ENCODE measurements around the gene GALM. TPM values are rescaled to one million over a fixed set of nuclear protein-coding genes. Genes with fewer than 3 reads are reported as not detected.
A peak's percentile ranks its signal among the peaks of the same experiment; 100 is the strongest.

The GALM gene
- total RNA-seq, 1 donor from 2014 or later = 1.0 TPM

DNA sequence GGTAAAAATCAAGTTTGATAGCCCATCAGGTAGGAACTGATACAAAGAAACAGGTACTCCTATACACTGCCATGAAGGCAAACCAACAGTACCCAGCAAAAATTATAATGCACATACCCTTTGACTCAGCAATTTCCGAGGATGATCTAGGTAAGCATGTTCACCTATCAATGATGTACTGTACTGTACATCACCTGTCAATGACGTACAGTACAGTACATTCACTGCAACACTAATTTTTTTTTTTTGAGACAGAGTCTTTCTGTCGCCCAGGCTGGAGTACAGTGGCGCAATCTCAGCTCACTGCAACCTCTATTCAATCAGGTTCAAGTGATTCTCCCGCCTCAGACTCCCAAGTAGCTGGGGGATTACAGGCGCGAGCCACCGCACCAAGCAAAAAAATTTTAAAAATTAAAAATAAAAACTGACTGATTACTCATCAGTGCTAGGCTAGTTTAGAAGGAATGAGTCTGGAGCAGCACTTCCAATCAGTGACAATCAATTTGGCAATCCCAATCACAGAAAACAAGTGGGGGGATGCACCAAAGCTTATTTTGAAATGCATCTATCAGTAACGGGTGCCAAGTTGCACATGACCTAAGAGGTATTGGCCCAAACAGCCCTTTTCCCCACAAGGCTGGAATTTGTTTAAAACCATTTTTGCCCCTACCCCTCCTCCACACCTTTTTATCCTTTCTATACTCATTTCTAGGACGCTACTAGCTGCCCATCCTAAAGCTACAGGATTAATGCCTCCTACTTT, 77.1 kb downstream of the GALM start:
- peaks cover 6% of the 10 kb centered on the region for H3K4me1 Mint-ChIP-seq (ENCODE audit: low read depth, unreplicated experiment)
- H3K4me3 Mint-ChIP-seq (ENCODE audit: unreplicated experiment) = no peak overlapping the region
- DNase-seq = no peak
- H3K9me3 Mint-ChIP-seq (ENCODE audit: unreplicated experiment) = peaks cover 2% of the 10 kb centered on the region
- no peaks in the 10 kb centered on the region for H3K36me3 Mint-ChIP-seq (ENCODE audit: unreplicated experiment)
- no peaks in the 10 kb centered on the region for H3K27me3 Mint-ChIP-seq (ENCODE audit: unreplicated experiment)
- no peak overlapping the region for H3K27ac Mint-ChIP-seq (ENCODE audit: unreplicated experiment)
- no peak for TF ChIP-seq CTCF (IDR thresholded peaks at IDR 0.05; ENCODE audit: partially characterized antibody, unreplicated experiment)

DNA sequence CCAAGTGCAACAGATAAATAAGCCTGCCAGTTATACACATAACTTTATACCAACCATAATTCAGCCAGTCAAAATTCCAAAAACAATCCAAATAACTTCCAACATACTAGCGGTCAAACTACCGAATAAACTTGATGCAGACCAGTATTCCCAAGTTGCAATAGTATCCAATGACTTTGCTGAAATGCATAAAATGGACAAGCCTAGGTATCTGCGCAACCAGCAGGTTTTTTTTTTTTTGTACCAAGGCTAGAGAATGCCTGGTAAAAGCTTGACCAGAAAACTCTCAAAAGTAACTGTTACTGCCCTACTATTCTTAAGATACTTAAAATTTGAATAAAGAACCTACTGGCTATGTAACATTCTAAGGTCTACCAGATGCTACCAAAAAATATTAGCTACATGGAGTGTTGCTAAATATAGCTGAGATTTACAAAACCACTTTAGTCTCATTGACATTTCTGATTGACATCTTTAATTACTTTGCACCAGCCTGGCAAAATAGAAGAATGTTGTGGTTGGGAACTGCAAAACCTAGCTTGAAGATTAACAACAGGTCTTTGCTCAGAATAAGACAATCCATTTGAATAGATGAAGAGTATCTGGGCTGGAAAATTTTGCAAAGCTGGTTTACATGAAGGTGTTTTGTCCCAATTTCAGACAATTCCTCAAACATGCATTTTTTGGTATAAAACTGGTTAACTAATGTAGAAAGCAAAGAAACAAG, 77.9 kb downstream of the GALM start:
- DNase-seq = no peak
- TF ChIP-seq CTCF (IDR thresholded peaks at IDR 0.05; ENCODE audit: partially characterized antibody, unreplicated experiment) = no peak
- Mint-ChIP-seq H3K4me3 (ENCODE audit: unreplicated experiment) (no peak overlapping the region), H3K9me3 (ENCODE audit: unreplicated experiment) (peaks cover 2% of the 10 kb centered on the region), H3K27me3 (ENCODE audit: unreplicated experiment) (no peaks in the 10 kb centered on the region), H3K27ac (ENCODE audit: unreplicated experiment) (no peak overlapping the region), H3K36me3 (ENCODE audit: unreplicated experiment) (no peaks in the 10 kb centered on the region), H3K4me1 (ENCODE audit: low read depth, unreplicated experiment) (peaks cover 7% of the 10 kb centered on the region)

DNA sequence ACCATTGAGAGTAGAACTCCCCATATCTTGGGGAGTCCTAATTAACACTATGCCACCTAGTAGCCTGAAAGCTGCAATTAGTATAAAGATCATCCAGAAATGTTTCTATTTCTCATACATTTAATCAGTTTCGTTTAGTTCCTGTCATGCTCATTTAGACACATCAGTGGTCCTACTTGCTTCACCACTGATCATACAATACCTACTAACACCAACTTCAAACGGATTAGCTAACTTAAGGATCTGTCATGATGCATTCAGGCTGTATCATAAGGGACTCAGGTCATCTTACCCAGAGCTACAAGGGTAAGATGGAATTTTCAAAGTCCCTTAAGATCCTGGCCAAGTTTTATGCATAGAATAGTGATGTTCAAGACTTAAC, 78.5 kb downstream of the GALM start:
- TF ChIP-seq CTCF (IDR thresholded peaks at IDR 0.05; ENCODE audit: partially characterized antibody, unreplicated experiment) = no peak
- H3K27me3 Mint-ChIP-seq (ENCODE audit: unreplicated experiment) = no peaks in the 10 kb centered on the region
- H3K4me1 Mint-ChIP-seq (ENCODE audit: low read depth, unreplicated experiment) = peaks cover 7% of the 10 kb centered on the region
- no peaks in the 10 kb centered on the region for H3K36me3 Mint-ChIP-seq (ENCODE audit: unreplicated experiment)
- H3K4me3 Mint-ChIP-seq (ENCODE audit: unreplicated experiment) = no peak overlapping the region
- DNase-seq = no peak
- peaks cover 2% of the 10 kb centered on the region for H3K9me3 Mint-ChIP-seq (ENCODE audit: unreplicated experiment)
- H3K27ac Mint-ChIP-seq (ENCODE audit: unreplicated experiment) = no peak overlapping the region

DNA sequence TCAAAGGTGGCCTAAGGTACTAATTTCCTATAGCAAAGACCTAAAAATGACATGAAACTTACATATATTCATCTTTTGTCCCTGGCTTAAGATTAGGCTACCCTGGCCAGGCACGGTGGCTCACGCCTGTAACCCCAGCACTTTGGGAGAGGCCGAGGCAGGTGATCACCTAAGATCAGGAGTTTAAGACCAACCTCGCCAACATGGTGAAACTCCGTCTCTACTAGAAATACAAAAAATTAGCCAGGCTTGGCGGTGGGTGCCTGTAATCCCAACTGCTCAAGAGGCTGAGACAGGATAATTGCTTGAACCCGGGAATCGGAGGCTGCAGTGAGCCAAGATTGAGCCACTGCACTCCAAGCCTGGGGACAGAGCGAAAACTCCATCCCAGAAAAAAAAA, 79.4 kb downstream of the GALM start:
- peaks cover 9% of the 10 kb centered on the region for H3K4me1 Mint-ChIP-seq (ENCODE audit: low read depth, unreplicated experiment)
- TF ChIP-seq CTCF (IDR thresholded peaks at IDR 0.05; ENCODE audit: partially characterized antibody, unreplicated experiment) = no peak
- no peak overlapping the region for H3K4me3 Mint-ChIP-seq (ENCODE audit: unreplicated experiment)
- no peak for DNase-seq
- H3K9me3 Mint-ChIP-seq (ENCODE audit: unreplicated experiment) = peaks cover 8% of the 10 kb centered on the region
- no peak overlapping the region for H3K27ac Mint-ChIP-seq (ENCODE audit: unreplicated experiment)
- no peaks in the 10 kb centered on the region for H3K27me3 Mint-ChIP-seq (ENCODE audit: unreplicated experiment)
- no peaks in the 10 kb centered on the region for H3K36me3 Mint-ChIP-seq (ENCODE audit: unreplicated experiment)

GRCh38 chr2:38747007-38747424, 81.1 kb downstream of the GALM start:
- no peak for DNase-seq
- Mint-ChIP-seq H3K4me1 (ENCODE audit: low read depth, unreplicated experiment) (peaks cover 12% of the 10 kb centered on the region), H3K27ac (ENCODE audit: unreplicated experiment) (no peak overlapping the region), H3K27me3 (ENCODE audit: unreplicated experiment) (peaks cover 11% of the 10 kb centered on the region), H3K36me3 (ENCODE audit: unreplicated experiment) (no peaks in the 10 kb centered on the region), H3K4me3 (ENCODE audit: unreplicated experiment) (peak overlapping the region; percentile 42), H3K9me3 (ENCODE audit: unreplicated experiment) (peaks cover 19% of the 10 kb centered on the region)
- TF ChIP-seq CTCF (IDR thresholded peaks at IDR 0.05; ENCODE audit: partially characterized antibody, unreplicated experiment) = no peak
